ENCODE measurements around the gene HTRA3. TPM values are rescaled to one million over a fixed set of nuclear protein-coding genes. Genes with fewer than 3 reads are reported as not detected.

Gene HTRA3
- total RNA-seq, result 1.6 TPM

DNA sequence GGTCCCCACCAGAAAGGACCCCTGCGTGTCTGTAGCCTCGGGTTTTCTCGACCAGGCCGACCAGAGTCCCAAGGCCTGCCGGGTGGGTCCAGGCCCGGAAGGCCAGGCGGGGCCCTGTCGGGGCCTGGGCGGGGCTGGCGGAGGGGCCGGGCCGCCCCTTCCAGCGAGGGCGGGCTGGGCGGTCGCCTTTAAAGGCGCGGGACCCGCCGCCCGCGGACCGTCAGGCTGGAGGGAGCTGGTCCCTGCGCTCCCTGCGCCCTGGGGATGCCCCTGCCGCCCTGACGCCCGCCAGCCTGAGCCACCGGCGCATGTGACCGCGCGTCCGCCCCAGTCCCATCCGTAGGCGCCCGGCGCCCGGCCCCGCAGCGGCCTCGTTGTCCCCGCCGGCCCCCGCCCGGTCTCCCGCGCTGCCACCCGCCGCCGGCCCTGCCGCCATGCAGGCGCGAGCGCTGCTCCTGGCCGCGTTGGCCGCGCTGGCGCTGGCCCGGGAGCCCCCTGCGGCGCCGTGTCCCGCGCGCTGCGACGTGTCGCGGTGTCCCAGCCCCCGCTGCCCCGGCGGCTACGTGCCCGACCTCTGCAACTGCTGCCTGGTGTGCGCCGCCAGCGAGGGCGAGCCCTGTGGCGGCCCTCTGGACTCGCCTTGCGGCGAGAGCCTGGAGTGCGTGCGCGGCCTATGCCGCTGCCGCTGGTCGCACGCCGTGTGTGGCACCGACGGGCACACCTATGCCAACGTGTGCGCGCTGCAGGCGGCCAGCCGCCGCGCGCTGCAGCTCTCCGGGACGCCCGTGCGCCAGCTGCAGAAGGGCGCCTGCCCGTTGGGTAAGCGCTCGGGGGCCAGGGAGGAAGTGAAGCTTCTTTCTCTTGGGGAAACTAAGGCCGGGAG lies at the start of gene HTRA3:
Gene HTRA3 (plus strand): TSS at position 220 of the 883 bp plus-strand sequence. CDS start 215 bp downstream, at position 435.
- ATAC-seq (peak; percentile 49), DNase-seq (ENCODE audit: low spot score) (no peak)

DNA sequence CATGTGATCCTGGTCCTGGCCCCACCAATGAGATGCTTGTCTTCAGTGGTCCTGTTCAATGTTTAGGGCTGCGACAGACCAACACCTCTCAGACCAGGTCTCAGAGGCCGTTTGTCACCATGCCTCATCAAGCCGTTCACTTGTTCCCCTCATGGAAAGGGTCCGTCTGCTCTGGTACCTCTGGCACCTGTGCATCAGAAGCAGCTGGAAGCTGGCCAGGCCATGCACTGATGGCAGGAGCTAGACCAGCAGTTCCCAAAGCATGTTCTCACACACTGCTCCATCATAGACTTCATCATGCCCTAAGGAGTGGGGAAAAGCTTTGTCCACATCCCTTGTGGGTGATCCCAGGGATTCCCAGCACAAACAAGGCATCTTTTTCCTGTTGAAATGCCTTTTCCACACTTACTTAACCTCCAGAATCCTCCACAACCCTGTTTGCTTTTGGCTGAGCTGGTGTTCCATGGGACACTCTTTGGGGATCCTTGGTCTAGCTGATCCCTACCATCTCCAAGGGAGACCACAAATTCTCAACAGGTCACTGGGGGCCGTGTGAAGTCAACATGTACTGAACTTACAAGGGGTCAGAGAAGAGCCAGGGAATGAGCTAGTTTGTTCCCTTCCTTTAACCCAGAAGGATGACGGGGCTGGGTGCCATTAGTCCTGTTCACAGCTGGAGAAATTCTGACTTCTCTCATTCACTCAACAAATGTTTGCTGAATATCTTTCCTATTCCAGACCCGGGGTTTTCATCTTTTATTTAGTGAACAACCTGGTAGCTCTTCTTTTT lies 48.7 kb upstream of the HTRA3 start:
- ATAC-seq, result no peak
- DNase-seq (ENCODE audit: low spot score), result no peak

DNA sequence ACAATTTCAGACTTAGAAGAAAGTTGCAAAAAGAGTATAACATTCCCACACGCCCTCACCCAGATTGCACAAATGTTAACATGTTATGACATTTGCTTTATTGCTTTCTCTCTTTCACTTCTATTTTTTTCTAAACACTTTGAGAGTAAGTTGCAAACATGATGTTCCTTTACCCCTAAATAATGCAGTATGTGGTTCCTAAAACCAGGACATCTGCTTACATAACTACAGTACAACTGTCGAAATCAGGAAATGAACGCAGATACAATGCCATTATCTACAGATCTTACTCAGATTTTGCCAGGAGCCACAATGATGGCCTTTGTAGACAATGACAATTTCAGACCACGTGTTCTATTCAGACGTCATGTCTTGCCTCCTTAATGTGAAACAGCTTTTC lies 48.1 kb upstream of the HTRA3 start:
- DNase-seq (ENCODE audit: low spot score) (no peak), ATAC-seq (peak; percentile 6)

DNA sequence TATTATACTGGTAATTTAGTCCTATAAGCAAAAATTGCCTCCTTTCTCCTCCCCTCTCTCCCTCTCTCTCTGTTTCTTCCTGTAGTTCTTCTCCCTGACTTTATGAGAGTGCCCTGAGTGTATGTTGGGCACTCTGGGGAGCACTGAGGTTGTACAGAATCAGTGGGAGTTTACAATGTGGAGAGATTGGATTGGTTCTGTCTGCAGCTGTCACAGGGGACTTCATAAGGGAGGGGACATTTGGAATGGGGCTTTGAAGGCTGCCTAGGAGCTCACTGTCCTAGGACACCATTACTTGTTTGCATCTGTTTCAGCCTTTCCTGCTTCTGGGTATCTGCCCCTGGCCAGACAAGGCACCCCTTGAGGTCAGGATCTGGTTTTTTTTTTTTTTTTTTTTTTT lies 47.6 kb upstream of the HTRA3 start:
- ATAC-seq, result no peak
- DNase-seq (ENCODE audit: low spot score), result no peak

DNA sequence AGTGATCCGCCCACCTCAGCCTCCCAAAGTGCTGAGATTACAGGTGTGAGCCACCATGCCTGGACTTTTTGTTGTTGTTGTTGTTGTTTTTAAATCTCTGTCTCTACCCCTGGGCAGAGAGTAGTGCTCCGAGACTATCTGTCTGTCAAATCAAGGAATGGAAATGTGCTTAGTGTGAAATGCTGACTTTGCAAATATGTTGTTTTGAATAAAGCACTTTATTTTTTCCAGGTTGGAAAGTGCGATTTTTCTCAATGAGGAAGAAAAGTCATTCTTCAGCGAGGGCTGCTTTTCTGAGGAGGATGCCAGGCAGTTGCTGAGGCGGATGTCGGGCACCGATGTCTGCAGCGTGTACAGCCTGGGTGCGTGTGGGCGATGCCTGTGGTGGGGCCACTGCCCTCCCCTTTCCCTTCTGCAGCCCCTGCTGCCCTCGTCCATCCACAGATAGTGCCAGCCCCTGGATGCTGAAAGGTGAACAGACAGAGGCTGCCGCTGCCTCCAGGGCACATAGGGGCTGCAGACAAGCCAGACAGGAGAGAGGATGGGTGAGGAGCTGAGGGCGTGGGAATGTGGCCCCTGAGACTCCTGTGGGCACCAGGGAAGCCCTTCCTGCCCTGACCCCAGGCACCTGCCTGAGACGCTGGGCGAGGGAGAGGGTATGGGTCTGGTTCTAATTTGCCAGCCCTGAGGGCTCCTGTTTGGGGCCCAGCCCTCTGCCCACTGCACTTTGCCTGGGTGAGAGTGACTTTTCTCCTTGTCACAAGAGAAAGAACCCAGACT lies 46.8 kb upstream of the HTRA3 start:
- no peak for ATAC-seq
- no peak for DNase-seq (ENCODE audit: low spot score)

DNA sequence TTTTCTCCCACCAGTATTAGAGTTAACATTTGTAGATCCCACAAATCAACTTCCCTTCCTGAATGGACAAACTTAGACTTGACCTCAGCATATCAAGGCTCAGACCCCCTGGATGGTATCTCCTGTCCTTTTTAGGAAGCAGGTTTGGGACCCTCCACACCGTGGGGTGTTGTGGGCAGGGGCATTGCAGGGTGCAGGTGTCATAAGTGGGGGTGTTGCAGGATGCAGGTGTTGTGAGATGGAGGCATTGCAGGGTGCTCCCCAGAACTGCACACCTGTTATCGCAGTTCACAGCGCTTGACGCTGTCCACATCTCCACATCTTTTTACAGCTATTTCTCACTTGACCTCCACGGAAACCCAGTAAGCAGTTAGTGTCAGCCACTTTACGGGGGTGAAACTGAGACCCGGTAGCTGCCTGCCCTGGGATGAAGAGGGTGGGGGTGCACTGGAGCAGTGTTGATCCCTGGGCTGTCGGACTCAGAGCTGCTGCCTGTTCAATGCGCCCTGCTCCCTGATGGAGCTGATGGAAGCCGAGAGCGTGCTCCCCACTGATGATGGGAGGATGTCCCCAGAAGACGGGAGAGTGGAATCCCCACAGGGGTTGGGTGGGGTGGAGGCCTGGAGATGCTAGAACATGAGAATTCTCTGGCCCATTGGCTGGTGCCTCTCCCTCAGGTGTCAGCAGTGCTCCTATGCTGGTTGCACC lies 45.1 kb upstream of the HTRA3 start:
- DNase-seq (ENCODE audit: low spot score), result no peak

DNA sequence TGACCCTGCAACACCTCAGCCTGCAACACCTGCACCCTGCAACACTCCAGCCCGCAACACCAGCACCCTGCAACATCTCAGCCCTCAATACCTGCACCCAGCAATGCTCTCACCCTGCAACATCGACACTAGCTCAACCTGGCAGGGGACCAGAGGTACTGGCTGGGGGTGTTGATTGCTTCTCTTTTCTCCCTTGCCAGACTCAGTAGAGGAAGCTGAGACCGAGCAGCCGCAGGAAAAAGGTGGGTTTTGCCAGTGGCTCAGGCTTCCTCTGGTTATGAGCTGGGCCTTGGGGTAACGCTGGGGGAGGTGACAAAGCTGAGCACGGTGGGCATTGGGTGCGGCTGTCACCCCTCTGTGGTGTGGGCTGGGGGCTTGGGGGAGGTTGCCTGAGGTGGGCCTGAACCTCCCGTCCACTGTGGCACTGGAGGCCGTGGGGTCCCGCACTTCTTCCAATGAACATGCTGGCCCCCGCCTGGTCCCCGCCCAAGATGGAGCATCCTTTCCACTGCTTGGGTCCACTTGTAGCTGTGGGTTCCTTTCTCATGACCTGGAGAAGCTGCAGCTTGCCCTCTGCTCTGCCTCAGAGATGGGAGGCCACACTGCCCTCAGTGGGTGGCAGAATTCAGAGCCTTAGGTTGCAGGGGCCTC lies 44.5 kb upstream of the HTRA3 start:
- ATAC-seq (no peak), DNase-seq (ENCODE audit: low spot score) (no peak)

More for the DNA sequence above, 45.1 kb upstream of the HTRA3 start:
- ATAC-seq, result no peak

DNA sequence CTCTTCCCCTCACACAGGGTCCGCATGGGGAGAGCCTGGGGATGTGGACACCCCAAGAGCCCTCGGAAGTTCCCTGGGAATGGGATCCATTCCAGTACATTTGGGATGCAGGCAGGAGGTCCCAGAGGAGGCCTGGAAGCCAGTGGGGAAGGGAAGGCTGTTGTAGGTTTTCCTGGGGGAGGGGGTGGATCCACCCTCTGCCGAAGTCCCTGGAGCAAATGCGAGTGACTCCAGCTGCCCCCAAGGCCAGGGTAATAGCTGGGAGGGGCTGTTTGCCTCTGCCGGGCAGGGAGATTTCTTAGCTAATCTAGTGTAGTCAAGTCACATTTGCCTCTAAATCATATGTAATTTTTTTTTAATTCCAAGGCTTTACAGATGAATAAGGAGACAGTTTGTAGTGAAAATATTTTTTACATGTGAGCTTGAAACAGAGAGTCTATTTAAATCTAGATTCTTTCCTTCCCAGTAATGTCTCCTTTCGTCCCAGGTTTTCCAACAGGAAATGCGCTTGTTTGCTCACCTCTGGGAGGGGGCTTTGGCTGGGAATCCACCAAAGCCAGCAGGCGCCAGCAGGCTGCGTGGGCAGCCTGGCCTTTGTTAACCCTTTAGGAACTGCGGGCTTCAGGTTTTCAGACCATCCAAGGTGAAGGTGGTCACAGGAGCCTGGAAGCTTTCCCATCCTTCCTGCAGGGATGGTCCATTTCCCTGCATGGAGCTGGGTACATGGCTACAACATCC lies 43.7 kb upstream of the HTRA3 start:
- DNase-seq (ENCODE audit: low spot score) (no peak), ATAC-seq (no peak)

DNA sequence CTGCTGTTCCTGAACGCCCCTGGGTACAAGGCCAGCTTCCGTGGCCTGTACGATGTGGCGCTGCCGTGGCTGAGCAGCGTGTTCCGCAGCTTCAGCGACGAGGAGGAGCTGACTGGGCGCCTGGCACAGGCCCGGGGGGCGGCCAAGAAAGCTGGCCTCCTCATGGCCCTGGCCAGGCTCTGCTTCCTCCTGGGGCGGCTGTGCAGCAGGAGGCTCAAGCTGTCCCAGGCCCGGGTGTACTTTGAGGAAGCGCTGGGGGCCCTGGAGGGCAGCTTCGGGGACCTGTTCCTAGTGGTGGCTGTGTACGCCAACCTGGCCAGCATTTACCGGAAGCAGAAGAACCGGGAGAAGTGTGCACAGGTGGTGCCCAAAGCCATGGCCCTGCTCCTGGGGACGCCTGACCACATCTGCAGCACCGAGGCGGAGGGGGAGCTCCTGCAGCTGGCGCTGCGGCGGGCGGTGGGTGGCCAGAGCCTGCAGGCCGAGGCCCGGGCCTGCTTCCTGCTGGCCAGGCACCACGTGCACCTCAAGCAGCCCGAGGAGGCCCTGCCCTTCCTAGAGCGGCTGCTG lies 42.3 kb upstream of the HTRA3 start:
- DNase-seq (ENCODE audit: low spot score), result no peak
- ATAC-seq, result no peak

DNA sequence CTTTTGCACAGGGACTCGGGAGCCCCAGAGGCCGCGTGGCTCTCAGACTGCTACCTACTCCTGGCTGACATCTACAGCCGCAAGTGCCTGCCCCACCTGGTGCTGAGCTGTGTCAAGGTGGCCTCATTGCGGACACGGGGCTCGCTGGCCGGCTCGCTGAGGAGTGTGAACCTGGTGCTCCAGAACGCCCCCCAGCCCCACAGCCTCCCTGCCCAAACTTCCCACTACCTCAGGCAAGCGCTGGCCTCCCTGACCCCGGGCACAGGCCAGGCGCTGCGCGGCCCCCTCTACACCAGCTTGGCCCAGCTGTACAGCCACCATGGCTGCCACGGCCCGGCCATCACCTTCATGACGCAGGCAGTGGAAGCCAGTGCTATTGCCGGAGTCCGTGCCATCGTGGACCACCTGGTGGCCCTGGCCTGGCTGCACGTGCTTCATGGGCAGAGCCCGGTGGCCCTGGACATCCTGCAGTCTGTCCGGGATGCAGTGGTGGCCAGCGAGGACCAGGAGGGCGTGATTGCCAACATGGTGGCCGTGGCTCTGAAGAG lies 41.7 kb upstream of the HTRA3 start:
- DNase-seq (ENCODE audit: low spot score), result no peak

DNA sequence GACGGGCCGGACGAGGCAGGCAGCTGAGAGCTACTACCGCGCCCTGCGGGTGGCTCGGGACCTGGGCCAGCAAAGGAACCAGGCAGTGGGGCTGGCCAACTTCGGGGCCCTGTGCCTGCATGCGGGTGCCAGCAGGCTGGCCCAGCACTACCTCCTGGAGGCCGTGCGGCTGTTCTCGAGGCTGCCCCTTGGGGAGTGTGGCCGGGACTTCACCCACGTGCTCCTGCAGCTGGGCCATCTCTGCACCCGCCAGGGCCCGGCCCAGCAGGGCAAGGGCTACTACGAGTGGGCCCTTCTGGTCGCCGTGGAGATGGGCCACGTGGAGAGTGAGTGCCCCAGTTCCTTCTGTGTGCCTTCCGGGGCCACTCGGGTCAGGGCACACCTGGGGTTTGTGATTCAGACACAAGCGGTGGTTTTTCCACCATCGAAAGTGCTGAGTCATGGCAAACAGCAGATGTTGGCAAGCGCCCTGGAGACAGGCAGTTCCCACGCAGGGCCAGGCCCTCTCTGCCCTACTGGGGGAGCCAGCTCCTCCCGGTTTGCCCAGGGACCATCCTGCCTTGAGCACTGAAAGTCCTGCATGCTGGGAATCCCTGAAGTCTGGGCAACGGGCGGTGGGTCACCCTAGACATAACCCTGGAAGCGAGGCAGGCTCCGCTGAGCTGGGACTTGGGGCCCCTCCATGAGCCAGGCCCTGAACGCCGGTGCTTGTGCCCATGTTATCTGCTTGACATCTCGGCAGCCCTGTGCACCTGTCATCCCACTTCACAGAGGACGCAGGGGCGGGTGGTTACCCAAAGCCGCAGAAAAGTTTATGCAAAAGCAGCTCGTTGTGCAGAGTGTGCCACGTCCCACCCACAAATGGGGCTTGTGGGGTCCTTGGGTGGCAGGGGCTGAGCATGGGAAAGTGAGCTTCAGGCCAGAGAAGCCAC lies 41.0 kb upstream of the HTRA3 start:
- DNase-seq (ENCODE audit: low spot score) (peak; percentile 97), ATAC-seq (peak; percentile 85)

More for the DNA sequence above, 41.7 kb upstream of the HTRA3 start:
- no peak for ATAC-seq

DNA sequence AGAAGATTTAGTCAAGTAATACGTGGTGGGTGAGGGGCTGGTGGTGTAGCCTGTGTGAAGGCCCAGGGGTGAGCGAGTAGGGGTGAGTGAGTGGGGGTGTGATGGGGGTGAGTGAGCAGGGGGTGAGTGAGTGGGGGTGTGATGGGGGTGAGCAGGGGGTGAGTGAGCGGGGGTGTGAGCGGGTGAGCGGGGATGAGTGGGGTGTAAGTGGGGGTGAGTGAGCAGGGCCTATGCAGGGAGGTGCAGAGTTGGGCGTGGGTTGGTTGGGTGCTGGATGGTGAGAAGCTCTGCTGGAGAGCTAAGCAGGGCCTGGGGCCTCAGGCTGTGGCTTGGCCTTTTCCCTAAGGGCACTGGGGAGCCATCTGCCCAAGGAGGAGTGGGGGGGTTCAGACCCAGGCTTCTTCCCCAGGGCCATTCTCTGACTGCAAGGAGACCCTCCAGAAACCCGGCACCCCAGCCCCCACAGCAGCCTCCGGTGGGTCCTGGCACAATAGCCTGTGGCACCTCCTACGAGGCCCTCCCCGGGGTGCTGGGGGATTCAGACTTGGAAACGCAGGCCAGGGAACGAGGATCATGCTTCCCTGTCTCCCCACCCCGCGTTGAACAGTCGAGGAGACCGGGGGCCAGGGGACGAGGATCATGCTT lies 40.1 kb upstream of the HTRA3 start:
- ATAC-seq (no peak), DNase-seq (ENCODE audit: low spot score) (no peak)

DNA sequence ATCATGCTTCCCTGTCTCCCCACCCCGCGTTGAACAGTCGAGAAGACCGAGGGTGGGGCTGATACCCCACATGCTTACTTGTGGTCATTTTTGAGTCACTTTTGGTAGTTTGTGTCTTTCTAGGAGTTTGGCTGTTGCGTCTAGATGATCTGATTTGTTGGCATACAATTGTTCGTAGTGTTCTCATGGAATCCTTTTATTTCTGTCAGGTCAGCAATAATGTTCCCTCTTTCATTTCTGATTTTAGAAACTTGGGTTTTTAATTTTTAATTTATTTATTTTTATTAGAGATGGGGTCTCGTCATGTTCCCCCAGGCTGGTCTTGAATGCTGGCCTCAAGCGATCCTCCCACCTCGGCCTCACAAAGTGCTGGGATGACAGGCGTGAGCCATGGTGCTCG lies 39.5 kb upstream of the HTRA3 start:
- no peak for ATAC-seq
- no peak for DNase-seq (ENCODE audit: low spot score)

DNA sequence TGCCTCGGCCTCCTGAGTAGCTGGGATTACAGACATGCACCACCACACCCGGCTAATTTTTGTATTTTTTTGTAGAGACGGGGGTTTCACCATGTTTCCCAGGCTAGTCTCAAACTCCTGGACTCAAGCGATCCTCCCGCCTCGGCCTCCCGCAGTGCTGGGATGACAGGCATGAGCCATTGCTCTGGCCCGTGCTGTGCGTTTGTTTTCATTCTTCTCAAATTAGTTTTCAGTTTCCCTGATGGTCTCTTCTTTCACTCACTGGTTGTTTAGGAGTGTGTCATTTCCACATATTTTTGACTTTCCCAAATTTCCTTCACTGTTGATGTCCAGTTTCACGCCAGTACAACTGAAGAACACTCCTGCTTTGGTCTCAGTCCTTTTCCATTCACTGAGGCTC lies 38.7 kb upstream of the HTRA3 start:
- DNase-seq (ENCODE audit: low spot score), result no peak
- no peak for ATAC-seq

DNA sequence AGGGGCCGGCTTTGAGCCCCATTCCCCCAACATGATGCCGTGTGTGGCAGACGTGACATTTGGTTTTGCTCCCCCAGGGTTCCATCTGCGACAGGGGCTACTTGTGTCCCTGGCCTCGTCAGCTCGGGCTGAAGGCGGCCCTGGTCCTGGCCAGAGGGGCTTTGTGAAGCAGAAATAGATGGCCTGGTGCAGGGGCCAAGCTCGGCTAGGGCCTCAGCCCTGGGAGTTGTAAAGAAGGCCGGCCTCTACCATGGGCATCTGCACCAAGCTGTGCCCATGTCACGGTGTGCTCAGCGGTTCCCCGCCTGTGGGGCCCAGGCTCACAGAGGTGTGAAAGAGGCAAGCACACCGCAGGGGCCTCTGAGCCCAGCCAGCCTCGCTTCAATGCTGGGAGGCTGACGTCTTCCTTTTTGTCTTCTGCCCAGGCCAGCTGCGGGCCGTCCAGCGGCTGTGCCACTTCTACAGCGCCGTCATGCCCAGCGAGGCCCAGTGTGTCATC lies 38.0 kb upstream of the HTRA3 start:
- DNase-seq (ENCODE audit: low spot score) (no peak), ATAC-seq (no peak)

DNA sequence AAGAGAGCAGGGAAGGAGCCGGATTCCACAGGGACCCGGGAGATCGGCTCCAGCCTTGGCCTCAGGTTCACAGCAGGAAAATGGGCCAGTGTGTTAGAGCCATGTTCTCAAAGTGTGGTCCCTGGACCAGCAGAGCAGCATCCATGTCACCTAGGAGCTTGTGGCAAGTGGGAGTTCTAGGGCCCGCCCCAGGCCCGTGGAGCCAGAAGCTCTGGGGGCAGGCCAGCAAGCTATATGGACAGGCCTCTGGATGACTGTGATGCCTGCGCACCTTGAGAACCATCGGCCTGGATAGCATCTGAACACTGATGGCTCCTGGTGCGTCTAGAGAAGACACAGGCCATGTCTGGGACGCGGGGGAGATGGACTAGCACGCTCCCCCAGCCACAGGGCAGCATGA lies 36.8 kb upstream of the HTRA3 start:
- ATAC-seq (no peak), DNase-seq (ENCODE audit: low spot score) (no peak)
